RWPE2 (cell line): ENCODE measurements around the gene NMRK1.

Source experiments
- ATAC-seq: fragments of 200-7000 bp; cut with Tn5 transposase; 3 replicates; pipeline ENCODE4 v1.9.1; 2021; ENCODE audit warnings: low read depth
- DNase-seq: peaks from one replicate; pipeline ENCODE4 v3.0.0-alpha.2; 2020; ENCODE audit warnings: low spot score
- H3K27ac ChIP-seq: fragments of 450-650 bp; 2 replicates; pipeline ENCODE4 v1.5.1; 2017; ENCODE audit warnings: mild to moderate bottlenecking; ENCODE audit not compliant: poor library complexity, severe bottlenecking
- H3K27me3 ChIP-seq: fragments of 250-450 bp; sonication (Bioruptor Pico); 2 replicates; pipeline ENCODE4 v1.5.1; 2021; ENCODE audit warnings: mild to moderate bottlenecking, moderate library complexity; ENCODE audit not compliant: insufficient read depth, poor library complexity, severe bottlenecking
- H3K36me3 ChIP-seq: fragments of 250-450 bp; sonication (Bioruptor Pico); 2 replicates; pipeline ENCODE4 v1.5.1; 2020; ENCODE audit warnings: low read depth, mild to moderate bottlenecking, moderate library complexity
- H3K4me1 ChIP-seq: fragments of 250-450 bp; sonication (Bioruptor Pico); 2 replicates; pipeline ENCODE4 v1.5.1; 2021; ENCODE audit warnings: mild to moderate bottlenecking, moderate library complexity; ENCODE audit not compliant: insufficient read depth, poor library complexity, severe bottlenecking
- H3K4me3 ChIP-seq: fragments of 250-450 bp; sonication (Bioruptor Pico); 2 replicates; pipeline ENCODE4 v1.5.1; 2021; ENCODE audit warnings: mild to moderate bottlenecking, moderate library complexity; ENCODE audit not compliant: severe bottlenecking
- H3K9me3 ChIP-seq: fragments of 250-450 bp; sonication (Bioruptor Pico); 2 replicates; pipeline ENCODE4 v1.5.1; 2021; ENCODE audit warnings: mild to moderate bottlenecking, moderate library complexity; ENCODE audit not compliant: severe bottlenecking
- CTCF ChIP-seq: fragments of 450-650 bp; IDR thresholded peaks from one replicate; pipeline ENCODE4 v1.5.1; 2017; ENCODE audit warnings: mild to moderate bottlenecking, moderate library complexity; ENCODE audit not compliant: poor library complexity, severe bottlenecking

NMRK1 gene

DNA sequence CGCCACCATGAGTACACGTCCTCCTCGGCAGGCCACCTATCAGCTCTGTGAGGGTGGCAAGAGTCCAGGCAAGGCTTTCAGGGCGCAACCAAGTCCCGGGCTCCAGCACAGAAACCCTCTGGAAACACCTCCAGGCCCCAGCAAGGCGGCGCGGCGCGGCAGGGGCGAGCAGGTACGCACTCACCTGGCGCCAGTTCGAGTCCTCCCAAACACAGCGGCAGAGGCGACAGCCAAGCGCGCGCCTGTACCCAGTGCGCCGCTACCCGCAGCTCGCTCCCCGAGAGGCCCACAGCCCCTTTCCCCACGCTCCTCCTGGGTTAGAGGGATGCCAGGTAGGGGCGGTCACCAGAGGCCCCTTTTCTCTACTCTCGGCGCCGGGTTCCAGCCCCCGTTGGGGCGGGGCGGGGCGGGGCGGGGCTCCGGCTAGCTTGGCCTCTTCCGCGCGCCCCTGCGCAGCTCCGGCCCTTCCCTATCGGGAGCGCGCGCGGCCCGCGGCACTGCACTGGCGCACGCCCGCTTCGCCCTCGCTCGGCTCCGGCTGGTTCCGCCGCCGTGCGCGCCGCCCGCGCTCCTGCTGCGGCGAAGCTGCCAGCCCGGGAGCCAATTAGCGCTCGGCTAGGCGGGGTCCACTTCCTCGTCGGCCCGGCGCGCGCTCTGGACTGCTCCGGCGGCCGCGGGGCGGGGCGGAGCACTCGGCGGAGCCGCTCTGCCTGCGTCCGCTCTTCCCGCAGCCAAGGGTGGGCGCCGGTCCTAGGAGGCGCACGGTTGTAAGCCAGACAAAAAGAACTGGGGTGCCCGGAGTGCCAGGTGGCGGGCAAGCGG lies at the start of gene NMRK1, which contains the start of gene OSTF1:
Gene NMRK1 (minus strand): TSS at position 332 of the 822 bp plus-strand sequence. CDS start 5,040 bp downstream, outside the sequence.
Gene OSTF1 (plus strand): TSS at position 691 of the 822 bp plus-strand sequence. CDS start 179 bp downstream, outside the sequence.
- peak within 1 kb of the TSS; percentile 86 for H3K27ac ChIP-seq
- DNase-seq (peak; percentile 96), ATAC-seq (peak; percentile 85)
- TF ChIP-seq CTCF = no peak
- H3K4me1 ChIP-seq = peaks cover 28% of the 10 kb centered on the region
- peak within 1 kb of the TSS; percentile 62 for H3K4me3 ChIP-seq
- no peaks in the 10 kb centered on the region for H3K36me3 ChIP-seq
- H3K9me3 ChIP-seq = no peaks in the 10 kb centered on the region
- H3K27me3 ChIP-seq = no peaks in the 10 kb centered on the region

- no peak for TF ChIP-seq CTCF
- Histone ChIP-seq H3K9me3 (no peaks in the 10 kb centered on the region), H3K27ac (no peak overlapping the region), H3K4me3 (no peak overlapping the region), H3K4me1 (no peaks in the 10 kb centered on the region), H3K27me3 (no peaks in the 10 kb centered on the region), H3K36me3 (peaks cover 30% of the 10 kb centered on the region)
- DNase-seq = no peak
- no peak for ATAC-seq
These were observed 46.5 kb upstream of the NMRK1 start for GRCh38 chr9:75134495-75134894.

DNA sequence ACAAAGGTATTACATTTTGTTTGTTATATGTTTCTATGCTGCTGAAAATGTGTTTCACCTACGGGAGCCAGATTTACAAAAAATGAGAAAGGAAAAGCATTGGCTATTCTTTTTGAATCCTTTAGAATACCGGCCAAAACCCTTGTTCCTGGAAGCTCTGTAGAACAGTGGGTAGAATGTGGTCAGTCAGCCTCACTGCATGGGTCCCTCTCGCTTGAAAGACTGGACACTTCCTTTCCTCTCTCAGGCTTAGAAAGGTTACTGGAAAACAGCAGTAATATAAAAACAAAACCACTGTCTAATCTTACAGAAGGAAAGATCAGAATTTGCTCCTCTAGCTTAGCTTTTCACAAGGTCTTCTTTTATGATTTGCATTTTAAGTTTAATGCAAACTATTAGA lies 45.4 kb upstream of the NMRK1 start:
- DNase-seq = no peak
- H3K9me3 ChIP-seq = no peaks in the 10 kb centered on the region
- no peak overlapping the region for H3K27ac ChIP-seq
- no peak for TF ChIP-seq CTCF
- H3K27me3 ChIP-seq = no peaks in the 10 kb centered on the region
- H3K36me3 ChIP-seq = peaks cover 32% of the 10 kb centered on the region
- no peaks in the 10 kb centered on the region for H3K4me1 ChIP-seq
- ATAC-seq = no peak
- H3K4me3 ChIP-seq = no peak overlapping the region

GRCh38 chr9:75132244-75132643 lies 44.3 kb upstream of the NMRK1 start:
- H3K9me3 ChIP-seq = no peaks in the 10 kb centered on the region

More at GRCh38 chr9:75132244-75132643, 44.3 kb upstream of the NMRK1 start:
- ATAC-seq (no peak), DNase-seq (no peak)
- no peak for TF ChIP-seq CTCF
- Histone ChIP-seq H3K36me3 (peaks cover 35% of the 10 kb centered on the region), H3K27me3 (no peaks in the 10 kb centered on the region), H3K4me1 (no peaks in the 10 kb centered on the region), H3K4me3 (no peak overlapping the region), H3K27ac (no peak overlapping the region)
